GM19099 (cell line): ENCODE measurements around the gene SHMT1.

Experiments used
- POLR2A ChIP-seq: IDR thresholded peaks from 3 replicates; pipeline ENCODE4 v1.6.1; 2011; ENCODE audit warnings: low read depth; ENCODE audit not compliant: insufficient read length; ENCODE audit errors: extremely low read depth

The SHMT1 gene

DNA sequence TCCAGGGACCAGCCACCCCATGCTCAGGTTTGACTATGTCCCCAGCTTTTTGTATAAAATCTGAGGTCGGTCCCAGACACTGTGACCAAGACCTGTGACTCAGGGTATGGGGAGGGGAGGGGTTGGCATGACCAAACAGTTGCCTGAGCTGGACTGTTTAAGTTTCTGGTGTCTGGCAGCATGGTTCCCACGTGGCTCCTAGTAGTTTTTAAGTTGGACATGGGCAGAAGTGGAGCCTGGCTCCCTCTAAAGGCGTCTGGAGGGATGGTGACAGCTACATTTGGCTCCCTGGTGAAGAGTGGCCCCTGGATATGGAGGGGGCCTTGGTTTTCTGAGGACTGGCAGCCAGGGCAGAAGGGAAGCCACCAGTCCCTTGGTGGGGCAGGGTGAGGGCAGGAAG, 40.3 kb downstream of the SHMT1 start:
- TF ChIP-seq POLR2A, result no peak

DNA sequence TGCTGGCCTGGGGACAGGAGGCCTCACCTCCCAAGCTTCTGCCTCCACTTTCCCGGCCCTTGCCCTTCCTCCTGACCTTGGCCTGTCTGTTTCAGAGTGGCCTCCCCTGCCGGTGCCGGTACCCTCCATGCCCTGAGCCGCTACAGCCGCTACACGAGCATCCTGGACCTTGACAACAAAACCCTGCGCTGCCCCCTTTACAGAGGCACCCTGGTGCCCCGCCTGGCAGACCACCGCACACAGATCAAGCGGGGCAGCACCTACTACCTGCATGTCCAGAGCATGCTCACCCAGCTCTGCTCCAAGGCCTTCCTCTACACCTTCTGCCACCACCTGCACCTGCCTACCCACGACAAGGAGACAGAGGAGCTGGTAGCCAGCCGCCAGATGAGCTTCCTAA, 40.8 kb downstream of the SHMT1 start:
- no peak for TF ChIP-seq POLR2A

DNA sequence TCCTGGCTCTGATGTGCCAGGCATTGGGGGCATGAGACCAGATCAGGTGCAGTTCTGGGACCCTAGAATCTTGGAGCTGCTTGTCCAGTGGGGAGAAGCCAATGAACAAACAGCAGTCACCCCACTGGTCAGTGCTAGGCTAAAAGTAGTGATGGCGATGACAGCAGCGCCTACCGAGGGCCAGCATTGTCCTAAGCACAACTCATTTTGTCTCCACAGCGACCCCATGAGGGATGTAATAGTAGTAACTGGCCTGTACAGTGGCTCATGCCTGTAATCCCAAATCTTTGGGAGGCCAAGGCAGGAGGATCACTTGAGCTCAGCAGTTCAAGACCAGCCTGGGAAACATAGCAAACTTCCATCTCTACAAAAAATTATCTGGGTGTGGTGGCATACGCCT, 42.0 kb downstream of the SHMT1 start:
- TF ChIP-seq POLR2A, result no peak

DNA sequence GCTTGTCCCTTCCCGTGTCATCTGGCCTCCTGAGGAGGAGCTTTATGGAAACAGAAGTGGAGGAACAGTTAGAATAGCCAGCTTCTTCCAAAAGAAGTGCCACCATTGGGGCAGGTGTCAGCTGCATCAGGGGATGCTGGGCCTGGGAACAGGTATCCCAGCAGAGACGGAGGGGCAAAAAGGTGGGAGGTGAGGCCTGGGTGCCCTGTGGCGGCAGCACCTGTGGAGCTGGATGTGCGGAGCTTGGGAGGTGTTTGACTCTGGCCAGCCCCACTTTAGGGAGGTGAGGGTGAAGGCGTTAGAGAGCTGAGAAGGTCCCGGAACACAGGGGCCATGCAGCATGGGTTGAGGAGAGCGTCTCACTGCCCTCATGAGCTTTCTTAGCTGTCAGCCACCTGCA, 43.0 kb downstream of the SHMT1 start:
- TF ChIP-seq POLR2A, result no peak

DNA sequence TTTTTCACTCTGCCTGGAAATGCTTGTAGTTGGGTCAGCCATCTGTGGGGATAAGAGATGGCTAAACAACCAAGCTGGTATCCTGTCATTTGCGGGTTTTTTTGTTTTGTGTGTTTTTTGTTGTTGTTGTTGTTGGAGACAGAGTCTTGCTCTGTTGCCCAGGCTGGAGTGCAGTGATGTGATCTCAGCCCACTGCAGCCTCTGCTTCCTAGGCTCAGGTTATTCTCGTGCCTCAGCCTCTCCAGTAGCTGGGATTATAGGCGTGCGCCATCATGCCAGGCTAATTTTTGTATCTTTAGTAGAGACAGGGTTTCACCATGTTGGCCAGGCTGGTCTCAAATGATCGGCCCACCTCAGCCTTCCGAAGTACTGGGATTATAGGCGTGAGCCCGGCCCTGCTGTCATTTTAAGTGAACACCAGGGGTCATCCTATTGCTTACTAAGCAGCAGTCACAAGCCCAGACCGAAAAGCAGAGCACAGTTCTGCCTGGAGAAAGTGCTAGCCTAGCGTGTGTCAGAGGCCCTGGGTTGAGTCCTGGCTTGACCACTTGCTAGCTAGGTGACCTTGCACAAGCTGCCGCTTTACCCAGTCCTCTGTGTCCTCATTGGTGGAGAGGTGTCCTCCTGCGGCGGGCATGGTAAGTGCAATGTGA, 43.6 kb downstream of the SHMT1 start:
- no peak for TF ChIP-seq POLR2A

DNA sequence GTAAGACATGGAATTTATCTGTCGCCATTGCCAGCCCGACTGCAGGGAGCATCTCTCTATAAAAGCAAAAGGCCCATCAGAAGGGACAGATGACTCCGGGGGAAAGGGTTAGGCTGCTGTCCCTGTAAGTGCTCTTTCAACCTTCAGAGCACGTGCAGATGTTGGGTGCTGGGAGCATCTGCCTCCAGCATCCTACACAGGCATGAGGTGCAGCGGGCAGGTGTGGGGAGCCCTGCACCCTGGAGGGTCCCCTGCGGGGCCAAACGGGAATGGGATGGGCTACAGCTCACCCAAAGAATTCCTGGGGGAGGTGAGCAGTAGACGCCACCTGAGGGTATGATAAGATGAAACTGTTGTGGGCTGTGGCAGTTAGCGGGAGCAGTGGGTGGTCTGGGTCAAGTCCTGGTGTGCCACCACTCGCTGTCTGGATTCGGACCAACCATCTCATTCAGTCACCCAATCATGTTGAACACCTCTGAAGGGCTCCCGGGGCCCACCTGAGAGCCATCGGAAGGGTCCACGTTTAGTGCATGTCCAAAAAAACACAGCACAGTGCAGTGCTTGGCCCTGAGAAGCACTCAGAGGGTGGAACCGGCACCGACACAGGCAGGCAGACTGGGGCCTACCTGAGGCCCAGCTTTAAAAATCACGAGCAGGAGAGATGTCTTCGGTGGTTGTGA, 44.4 kb downstream of the SHMT1 start:
- TF ChIP-seq POLR2A, result no peak

DNA sequence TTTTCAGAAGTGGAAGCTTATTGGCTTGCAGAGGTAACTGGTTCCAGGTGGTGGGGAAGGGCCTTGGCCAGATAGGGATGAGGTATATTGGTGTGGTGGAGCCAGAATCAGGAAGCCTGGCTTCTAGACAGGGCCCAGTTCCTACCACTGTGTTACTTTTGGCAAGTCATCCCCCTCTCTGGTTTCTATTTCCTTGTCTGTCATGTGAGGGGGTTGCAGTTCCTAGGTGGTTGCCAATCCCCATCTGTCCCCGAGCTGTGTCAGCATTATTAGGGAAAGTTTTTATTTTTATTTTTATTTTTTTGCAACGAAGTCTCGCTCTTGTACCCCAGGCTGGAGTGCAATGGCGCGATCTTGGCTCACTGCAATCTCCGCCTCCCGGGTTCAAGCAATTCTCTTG, 45.2 kb downstream of the SHMT1 start:
- no peak for TF ChIP-seq POLR2A

DNA sequence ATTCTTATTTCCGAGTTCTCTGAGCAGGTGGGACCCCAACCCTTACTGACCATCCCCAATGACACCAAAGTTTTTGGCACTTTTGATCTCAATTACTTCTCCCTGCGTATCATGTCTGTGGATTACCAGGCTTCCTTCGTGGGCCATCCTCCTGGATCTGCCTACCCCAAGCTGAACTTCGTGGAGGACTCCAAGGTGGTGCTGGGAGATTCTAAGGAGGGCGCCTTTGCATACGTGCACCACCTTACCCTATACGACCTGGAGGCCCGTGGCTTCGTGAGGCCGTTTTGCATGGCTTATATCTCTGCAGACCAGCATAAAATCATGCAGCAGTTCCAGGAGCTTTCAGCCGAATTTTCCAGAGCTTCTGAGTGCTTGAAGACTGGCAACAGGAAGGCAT, 47.4 kb downstream of the SHMT1 start:
- TF ChIP-seq POLR2A, result no peak

DNA sequence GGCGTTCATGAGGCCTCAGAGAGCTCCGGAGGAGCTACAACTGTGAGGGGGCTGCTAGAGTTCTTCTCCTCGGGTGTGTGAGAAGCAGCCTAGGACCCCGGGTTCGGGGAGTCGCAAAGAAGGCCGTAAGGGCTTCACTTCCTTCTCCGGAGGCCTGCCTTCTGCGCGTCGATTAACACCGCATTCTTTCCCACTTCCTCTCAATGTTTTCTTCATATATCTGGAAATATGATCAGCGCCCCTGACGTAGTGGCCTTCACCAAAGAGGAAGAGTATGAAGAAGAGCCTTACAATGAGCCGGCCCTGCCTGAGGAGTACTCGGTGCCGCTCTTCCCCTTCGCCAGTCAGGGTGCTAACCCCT, 47.8 kb downstream of the SHMT1 start:
- TF ChIP-seq POLR2A, result no peak

DNA sequence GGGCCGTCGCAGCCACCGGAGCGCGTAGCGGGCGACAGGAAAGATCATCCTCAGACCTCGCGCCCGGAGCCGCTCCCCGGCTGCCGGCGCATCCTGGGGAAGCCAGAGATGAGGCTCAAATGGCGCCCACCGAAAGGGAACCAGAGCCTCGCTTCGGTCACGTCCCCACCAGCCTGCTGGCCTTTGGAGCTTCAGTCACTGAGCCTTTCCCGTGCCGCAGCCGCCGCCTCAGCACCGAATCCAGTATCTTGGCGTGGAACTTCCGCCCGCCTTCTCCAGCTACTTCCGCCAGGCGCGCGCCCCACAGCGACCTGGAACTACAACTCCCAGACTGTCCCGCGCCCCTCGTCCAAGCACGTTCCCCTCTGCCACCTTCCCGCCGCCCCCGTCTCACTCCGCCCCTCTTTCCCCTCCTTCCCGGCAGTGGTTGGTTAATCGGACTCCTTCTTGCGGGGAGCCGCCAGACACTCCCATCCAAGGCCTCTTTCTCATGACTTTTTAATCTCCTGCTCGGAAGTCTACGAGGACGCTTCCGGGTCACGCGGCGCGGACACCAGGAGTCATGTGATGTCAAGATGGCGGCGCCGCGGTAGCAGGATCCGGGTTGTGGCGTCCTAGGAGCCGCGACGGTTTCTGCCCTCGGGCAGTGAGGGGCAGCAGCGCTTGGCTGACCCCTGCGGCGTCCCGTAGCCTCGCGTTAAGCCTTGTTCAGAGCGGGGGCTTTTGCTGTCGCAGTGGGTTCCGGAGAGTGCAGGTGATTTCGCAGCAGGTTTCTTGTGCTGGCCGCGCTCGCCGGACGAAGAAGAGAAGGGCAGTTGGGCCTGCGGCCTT, 48.4 kb downstream of the SHMT1 start, which contains the start of the genes SMCR8 and TOP3A:
Gene SMCR8, plus strand, starts transcription at position 563 of the 831 bp plus-strand sequence. CDS start 497 bp downstream, outside the sequence.
Gene TOP3A, minus strand, starts transcription at position 264 of the 831 bp plus-strand sequence. Its CDS starts 216 bp downstream, at position 48.
- peak; percentile 66 for TF ChIP-seq POLR2A

DNA sequence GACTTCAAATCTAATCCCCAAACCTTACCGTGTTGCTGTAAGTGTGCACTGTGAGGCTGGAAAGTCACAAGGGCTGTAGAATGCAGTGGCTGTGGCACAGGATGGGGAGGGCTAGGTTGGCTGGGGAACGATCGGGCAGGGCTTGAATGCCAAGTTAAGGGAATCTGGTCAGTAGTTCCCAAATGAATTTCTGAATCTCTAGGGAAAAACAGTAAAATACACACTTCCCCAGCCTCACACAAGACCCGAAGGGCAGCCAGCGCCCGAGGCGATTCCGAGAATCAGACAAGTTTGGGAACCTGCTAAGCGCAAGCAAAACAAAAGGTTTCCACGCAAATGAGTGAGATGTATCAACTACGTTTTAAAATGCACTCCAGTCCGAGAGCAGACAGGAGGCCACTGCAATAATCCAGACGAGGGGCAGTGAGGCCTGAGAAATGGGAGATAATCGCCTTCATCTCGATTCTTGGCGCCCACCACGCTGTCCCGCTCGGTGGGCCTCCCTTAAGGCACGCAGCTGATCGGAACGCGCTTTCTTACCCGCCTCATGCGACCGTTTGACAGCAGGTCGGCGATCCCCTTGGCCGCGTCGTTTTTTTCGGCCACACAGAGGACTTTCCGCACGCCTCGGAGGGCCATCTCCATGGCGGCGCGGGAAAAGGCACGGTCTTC, 49.2 kb downstream of the SHMT1 start:
- no peak for TF ChIP-seq POLR2A

DNA sequence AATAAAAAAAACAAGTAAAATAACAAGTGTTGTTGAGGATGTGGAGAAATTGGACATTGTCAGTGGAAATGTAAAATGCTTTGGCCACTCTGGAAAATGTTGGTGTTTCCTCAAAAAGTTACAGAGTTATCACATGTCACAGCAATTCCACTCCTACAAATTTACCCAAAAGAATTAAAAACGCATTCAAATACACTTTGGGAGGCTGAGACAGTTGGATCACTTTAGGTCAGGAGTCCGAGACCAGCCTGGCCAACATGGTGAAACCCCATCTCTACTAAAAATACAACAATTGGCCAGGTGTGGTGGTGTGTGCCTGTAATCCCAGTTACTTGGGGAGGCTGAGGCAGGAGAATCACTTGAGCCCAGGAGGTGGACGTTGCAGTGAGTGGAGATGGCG, 54.1 kb downstream of the SHMT1 start:
- no peak for TF ChIP-seq POLR2A

DNA sequence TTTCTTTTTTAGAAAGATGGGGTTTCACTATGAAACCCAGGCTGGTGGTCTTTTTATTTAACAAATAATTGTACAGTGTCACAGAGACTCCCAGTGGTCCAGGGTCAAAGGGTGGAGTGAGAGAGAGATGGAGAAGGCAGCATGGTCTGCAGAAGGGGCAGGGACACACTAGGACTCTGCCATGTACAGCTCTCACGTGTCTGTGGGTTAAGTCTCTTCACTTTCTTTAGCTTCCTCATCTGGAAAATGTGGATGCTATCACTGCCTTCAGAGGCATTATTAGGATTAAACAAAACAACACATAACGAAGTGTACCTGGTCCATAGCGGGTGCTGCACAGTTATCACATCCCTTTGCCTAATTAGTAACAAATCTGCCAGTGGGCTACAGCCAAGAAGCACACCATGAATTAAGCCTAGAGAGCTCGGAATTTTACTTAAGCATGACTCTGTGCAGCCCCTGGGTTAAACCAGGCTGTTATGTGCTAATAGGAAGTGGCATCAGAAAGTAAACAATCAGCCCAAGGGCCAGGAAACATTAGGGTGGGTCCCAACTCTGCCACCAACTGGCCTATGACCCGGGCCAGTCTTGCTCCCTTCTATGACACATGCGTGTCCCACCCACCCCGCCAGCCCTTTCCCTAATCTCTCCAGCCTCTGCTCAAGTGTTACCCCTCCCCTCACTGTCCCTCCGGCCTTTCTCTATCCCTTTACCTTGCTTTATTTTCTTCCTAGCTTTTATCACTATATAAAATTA, 62.4 kb downstream of the SHMT1 start:
- TF ChIP-seq POLR2A, result no peak
